ENCODE results near the gene ICA1L.
"Not testable (repeated sequence)": the region's sequence is repeated elsewhere in the genome, so short reads cannot be mapped to it uniquely, and the experiment has no call there.

- not testable (repeated sequence) for TF ChIP-seq CTCF (IDR thresholded peaks at IDR 0.05; ENCODE audit: insufficient read depth, low read depth, low read length); EZH2 (IDR thresholded peaks at IDR 0.05; ENCODE audit: insufficient read depth, low read length)
Observed at GRCh38 chr2:202912342-202913201, 41.0 kb upstream of the ICA1L start.

Measured in astrocyte (in vitro differentiated cells and primary cell).